OCI-LY7 (cell line): Measurements from ENCODE around the gene MYL12A. TPM values are rescaled to one million over a fixed set of nuclear protein-coding genes. Genes with fewer than 3 reads are reported as not detected.

Source experiments
- BruUV-seq: library from RNA; stranded (reverse); fragments of 400-500 nt; replicated peaks from 2 replicates; lab custom pipeline; 2021; lab: Mats Ljungman, UMichigan
- CTCF ChIA-PET: fragments of 300-600 bp; sonication (Branson Sonifier 250); formaldehyde crosslinking; loops from one replicate; lab custom pipeline; 2022; ENCODE audit warnings: antibody characterized with exemption; ENCODE audit not compliant: unreplicated experiment; lab: Charles Lee
- POLR2A ChIA-PET: fragments of 300-600 bp; sonication (Branson Sonifier 250); formaldehyde crosslinking; loops from one replicate; lab custom pipeline; 2022; ENCODE audit warnings: antibody characterized with exemption; lab: Charles Lee
- DNase-seq: peaks from one replicate; pipeline ENCODE4 v3.0.0-alpha.2; 2015; ENCODE audit warnings: low spot score
- H2AFZ ChIP-seq: fragments of 200-600 bp; sonication (generic), shearing (Covaris generic); 2 replicates; pipeline ENCODE4 v1.6.1; 2014; ENCODE audit warnings: mild to moderate bottlenecking, antibody characterized with exemption, low read length, moderate library complexity
- H3K27ac ChIP-seq: fragments of 200-600 bp; sonication (generic); 2 replicates; pipeline ENCODE4 v1.5.1; 2014; ENCODE audit warnings: mixed run types, low read depth, mild to moderate bottlenecking, moderate library complexity, low read length, inconsistent platforms; ENCODE audit not compliant: poor library complexity, severe bottlenecking
- H3K36me3 ChIP-seq: fragments of 200-600 bp; sonication (generic); 2 replicates; pipeline ENCODE4 v1.6.1; 2014; ENCODE audit warnings: mild to moderate bottlenecking, antibody characterized with exemption, low read length, moderate library complexity, mixed read lengths; ENCODE audit not compliant: insufficient read depth
- H3K4me1 ChIP-seq: fragments of 200-600 bp; sonication (generic); 2 replicates; pipeline ENCODE4 v1.5.1; 2014; ENCODE audit warnings: mild to moderate bottlenecking, low read length; ENCODE audit not compliant: insufficient read depth, poor library complexity, severe bottlenecking
- H3K4me2 ChIP-seq: fragments of 200-600 bp; sonication (generic); 2 replicates; pipeline ENCODE4 v1.6.1; 2014; ENCODE audit warnings: mild to moderate bottlenecking, low read length
- H3K4me3 ChIP-seq: fragments of 200-600 bp; sonication (generic); 2 replicates; pipeline ENCODE4 v1.5.1; 2014; ENCODE audit warnings: mild to moderate bottlenecking, low read depth, low read length; ENCODE audit not compliant: poor library complexity, severe bottlenecking
- H3K79me2 ChIP-seq: fragments of 200-600 bp; sonication (generic); 2 replicates; pipeline ENCODE4 v1.6.1; 2016; ENCODE audit warnings: low read depth, mild to moderate bottlenecking, low read length, moderate library complexity, mixed read lengths; ENCODE audit not compliant: insufficient read depth
- H3K9me2 ChIP-seq: fragments of 200-600 bp; sonication (generic); 2 replicates; pipeline ENCODE4 v1.6.1; 2016; ENCODE audit warnings: mild to moderate bottlenecking, low read length, mixed read lengths; ENCODE audit not compliant: insufficient read depth
- H3K9me3 ChIP-seq: fragments of 200-600 bp; sonication (generic); 2 replicates; pipeline ENCODE4 v1.6.1; 2014; ENCODE audit warnings: mild to moderate bottlenecking, mixed run types, low read length, mixed read lengths
- H4K20me1 ChIP-seq: fragments of 200-600 bp; sonication (generic); 2 replicates; pipeline ENCODE4 v1.6.1; 2014; ENCODE audit warnings: mild to moderate bottlenecking, antibody characterized with exemption, low read length, moderate library complexity, mixed read lengths; ENCODE audit not compliant: insufficient read depth
- CTCF ChIP-seq: fragments of 200-600 bp; sonication (generic); conservative IDR thresholded peaks from 2 replicates; pipeline ENCODE4 v1.5.1; 2014; ENCODE audit warnings: mild to moderate bottlenecking, antibody characterized with exemption, low read length, moderate library complexity, mixed read lengths
- EZH2phosphoT487 ChIP-seq: fragments of 200-600 bp; sonication (generic); IDR thresholded peaks from 2 replicates; pipeline ENCODE4 v1.6.1; 2018; ENCODE audit warnings: low read depth, borderline replicate concordance, mild to moderate bottlenecking, mixed run types, antibody characterized with exemption, low read length, moderate library complexity, mixed read lengths
- intact Hi-C: fragments of 100-400 bp; cut with micrococcal nuclease; formaldehyde crosslinking; loops from one replicate; pipeline ENCODE4 v1.10.0; 2022; ENCODE audit not compliant: unreplicated experiment
- total RNA-seq, 2 experiments: library from RNA; depleted of rRNA in 1 of 2; stranded (reverse); fragments of >200 nt in 1 of 2; shearing (Covaris generic) in 1 of 2; gene quantifications; 2 replicates each; pipeline ENCODE4 v1.2.3, GENCODE V29; 2014 to 2022

MYL12A gene
- total RNA-seq, 2 experiments from 2014 or later: 301 to 423 TPM

GRCh38 chr18:3256693-3257626, 9.4 kb downstream of the MYL12A start:
- Histone ChIP-seq H2AFZ (no peak overlapping the region), H3K9me3 (no peaks in the 10 kb centered on the region), H3K4me2 (0 out of 2 replicates have a peak overlapping the region, but pooled peaks have one; percentile 5), H3K79me2 (peaks cover 45% of the 10 kb centered on the region), H3K36me3 (peaks cover 70% of the 10 kb centered on the region), H3K4me3 (no peak overlapping the region), H3K9me2 (no peaks in the 10 kb centered on the region), H4K20me1 (peaks cover 3% of the 10 kb centered on the region; the same call in 1 of the 2 replicates), H3K4me1 (peaks cover 66% of the 10 kb centered on the region), H3K27ac (peak overlapping the region; percentile 15)
- ChIA-PET POLR2A (no interaction called here), CTCF (no interaction called here)
- no peak for DNase-seq
- BruUV-seq: no TSS peak
- intact Hi-C loops: no loop called here
- TF ChIP-seq EZH2phosphoT487 (no peak), CTCF (no peak)

GRCh38 chr18:3257627-3258120, 10.1 kb downstream of the MYL12A start:
- Histone ChIP-seq H3K4me1 (peaks cover 59% of the 10 kb centered on the region), H2AFZ (no peak overlapping the region), H4K20me1 (0 out of 2 replicates have a peak, but pooled peaks cover under 1% of the 10 kb centered on the region), H3K36me3 (peaks cover 66% of the 10 kb centered on the region), H3K9me2 (no peaks in the 10 kb centered on the region), H3K4me2 (no peak overlapping the region), H3K79me2 (peaks cover 45% of the 10 kb centered on the region), H3K9me3 (no peaks in the 10 kb centered on the region), H3K4me3 (no peak overlapping the region), H3K27ac (peak overlapping the region; percentile 23)
- ChIA-PET POLR2A (no interaction called here), CTCF (no interaction called here)
- BruUV-seq: no TSS peak
- TF ChIP-seq CTCF (no peak), EZH2phosphoT487 (no peak)
- intact Hi-C loops: no loop called here
- no peak for DNase-seq
